Measurements from ENCODE around the gene BGLAP. TPM values are rescaled to one million over a fixed set of nuclear protein-coding genes. Genes with fewer than 3 reads are reported as not detected.

The BGLAP gene
- total and polyA plus RNA-seq, 2 donors (not counting 1 experiment from before 2014, with no cell fraction given), result 3.1 to 7.4 TPM

- H3K4me3 ChIP-seq (ENCODE audit: control extremely low read depth in 1 of 5, extremely low read depth in 1 of 5, insufficient read depth in 1 of 5, low read depth in 2 of 5, low read length in 4 of 5), result peak overlapping the region; percentile 74 to 96 (median 83)
- POLR2A ChIA-PET, result interaction anchor here (2.2 to 2.8 kb wide), 2 partner anchors 10 to 69 kb away, joined by 5 to 9 read pairs; partner anchors contain the start of gene PMF1
Observed at GRCh38 chr1:156281693-156282478, 39.9 kb downstream of the BGLAP start.

More at GRCh38 chr1:156281693-156282478, 39.9 kb downstream of the BGLAP start:
- Histone ChIP-seq H3K36me3 (replicated peaks in 1 of 2; ENCODE audit: control extremely low read depth in 1 of 2, control insufficient read depth in 1 of 2, extremely low read depth in 1 of 2, insufficient read depth in 2 of 2, low read length in 1 of 2) (peaks cover 0 to 26% of the 10 kb centered on the region in 2 experiments), H3K9me3 (ENCODE audit: control extremely low read depth in 1 of 3, control insufficient read depth in 2 of 3, insufficient read depth in 1 of 3, low read length in 2 of 3) (no peaks in the 10 kb centered on the region), H3K4me1 (ENCODE audit: control insufficient read depth in 2 of 2, insufficient read depth in 2 of 2, low read length in 2 of 2) (peaks cover 20 to 28% of the 10 kb centered on the region in 2 donors), H4K20me1 (ENCODE audit: control insufficient read depth, insufficient read depth, low read length, poor library complexity, severe bottlenecking) (peaks cover 24% of the 10 kb centered on the region), H3K27ac (ENCODE audit: low read length in 2 of 2) (peak overlapping the region; percentile 79 to 89), H3K79me2 (ENCODE audit: control insufficient read depth, insufficient read depth, low read length) (peaks cover 63% of the 10 kb centered on the region), H3K9ac (ENCODE audit: low read length) (peak overlapping the region; percentile 91), H3K27me3 (replicated peaks in 1 of 4; ENCODE audit: control extremely low read depth in 1 of 4, control insufficient read depth in 3 of 4, insufficient read depth in 4 of 4, low read length in 3 of 4) (no peaks in the 10 kb centered on the region), H3K4me2 (replicated peaks; ENCODE audit: low read depth, low read length, poor library complexity, severe bottlenecking) (peak overlapping the region; percentile 80), H2AFZ (ENCODE audit: insufficient read depth, low read depth, low read length, poor library complexity, severe bottlenecking) (peak overlapping the region; percentile 86)
- CTCF ChIA-PET, result interaction anchor here (0.6 to 1.5 kb wide), 6 partner anchors 11 to 229 kb away, joined by 3 to 4 read pairs (median 3); partner anchors contain the start of gene UBQLN4
- ATAC-seq (ENCODE audit: low read depth) (no peak), DNase-seq (peak; percentile 44)
- intact Hi-C loops (cut with micrococcal nuclease), result loop anchor here (1.0 to 5.0 kb wide), 6 partner anchors 56 to 1955 kb away; partner anchors contain the start of genes ATP8B2, CCT3, LAMTOR2 and PMF1
- 7% methylated on average over 18 of the region's 22 CpGs for WGBS (ENCODE audit: insufficient coverage)
- TF ChIP-seq, protein P1, sequence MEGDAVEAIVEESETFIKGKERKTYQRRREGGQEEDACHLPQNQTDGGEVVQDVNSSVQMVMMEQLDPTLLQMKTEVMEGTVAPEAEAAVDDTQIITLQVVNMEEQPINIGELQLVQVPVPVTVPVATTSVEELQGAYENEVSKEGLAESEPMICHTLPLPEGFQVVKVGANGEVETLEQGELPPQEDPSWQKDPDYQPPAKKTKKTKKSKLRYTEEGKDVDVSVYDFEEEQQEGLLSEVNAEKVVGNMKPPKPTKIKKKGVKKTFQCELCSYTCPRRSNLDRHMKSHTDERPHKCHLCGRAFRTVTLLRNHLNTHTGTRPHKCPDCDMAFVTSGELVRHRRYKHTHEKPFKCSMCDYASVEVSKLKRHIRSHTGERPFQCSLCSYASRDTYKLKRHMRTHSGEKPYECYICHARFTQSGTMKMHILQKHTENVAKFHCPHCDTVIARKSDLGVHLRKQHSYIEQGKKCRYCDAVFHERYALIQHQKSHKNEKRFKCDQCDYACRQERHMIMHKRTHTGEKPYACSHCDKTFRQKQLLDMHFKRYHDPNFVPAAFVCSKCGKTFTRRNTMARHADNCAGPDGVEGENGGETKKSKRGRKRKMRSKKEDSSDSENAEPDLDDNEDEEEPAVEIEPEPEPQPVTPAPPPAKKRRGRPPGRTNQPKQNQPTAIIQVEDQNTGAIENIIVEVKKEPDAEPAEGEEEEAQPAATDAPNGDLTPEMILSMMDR (IDR thresholded peaks at IDR 0.05), result no peak
- no peak for TF ChIP-seq EZH2 (IDR thresholded peaks at IDR 0.05; ENCODE audit: borderline replicate concordance, insufficient read depth, low read depth, low read length, poor library complexity, severe bottlenecking)
- Mint-ChIP-seq H3K4me3 (peak overlapping the region; percentile 98), H3K27me3 (no peaks in the 10 kb centered on the region), H3K27ac (peak overlapping the region; percentile 98), H3K9me3 (ENCODE audit: insufficient read depth) (no peaks in the 10 kb centered on the region), H3K4me1 (peaks cover 39% of the 10 kb centered on the region)

Measured in B cell (primary cell).